IPS DF 4.7 (cell line): ENCODE measurements around the gene TMEM191C.
"Not testable (repeated sequence)": the region's sequence is repeated elsewhere in the genome, so short reads cannot be mapped to it uniquely, and the experiment has no call there.

Experiments used
- DNase-seq: peaks from one replicate; pipeline ENCODE4 v3.0.0-alpha.2; 2013; ENCODE audit warnings: low spot score; ENCODE audit errors: extremely low read depth

Gene TMEM191C

DNA sequence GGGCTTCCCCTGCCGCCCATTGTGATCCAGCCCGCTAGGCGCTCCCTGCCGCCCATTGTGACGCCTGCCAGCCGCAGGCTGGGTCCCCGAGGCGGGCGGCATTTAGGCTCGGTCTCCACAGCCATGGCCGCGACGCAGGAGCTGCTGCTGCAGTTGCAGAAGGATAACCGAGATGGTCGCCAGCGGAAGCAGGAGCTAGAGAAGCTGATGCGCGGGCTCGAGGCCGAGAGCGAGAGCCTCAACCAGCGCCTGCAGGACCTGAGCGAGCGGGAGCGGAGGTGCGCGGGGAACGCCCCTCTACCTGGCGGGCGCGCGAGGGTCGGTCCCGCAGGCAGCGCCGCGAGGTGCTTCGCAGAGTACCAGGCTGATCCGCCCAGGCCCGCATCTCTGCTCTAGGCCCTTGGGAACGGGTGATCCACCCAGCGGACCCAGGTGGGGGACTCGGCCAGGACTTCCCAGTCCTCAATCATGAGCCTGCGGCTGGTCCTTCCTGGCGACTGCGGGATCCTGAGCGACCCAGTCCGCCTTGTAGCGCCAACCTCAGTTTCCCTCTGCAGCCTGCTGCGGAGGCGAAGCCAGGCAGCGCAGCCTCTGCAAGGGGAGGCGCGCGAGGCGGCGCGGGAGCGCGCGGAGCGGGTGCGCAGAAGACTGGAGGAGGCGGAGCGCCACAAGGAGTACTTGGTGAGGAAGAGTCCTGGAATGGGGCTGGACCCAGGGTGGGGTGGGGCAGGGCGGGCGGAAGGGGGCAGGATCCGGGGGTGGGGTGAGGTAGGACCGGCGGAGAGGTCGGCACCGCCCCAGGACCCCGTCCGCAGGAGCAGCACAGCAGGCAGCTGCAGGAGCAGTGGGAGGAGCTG, at the start of gene TMEM191C:
TSS of gene TMEM191C (plus strand) at position 51 of the 857 bp plus-strand sequence. CDS start at position 124, 73 bp downstream.
- not testable (repeated sequence) for DNase-seq

DNA sequence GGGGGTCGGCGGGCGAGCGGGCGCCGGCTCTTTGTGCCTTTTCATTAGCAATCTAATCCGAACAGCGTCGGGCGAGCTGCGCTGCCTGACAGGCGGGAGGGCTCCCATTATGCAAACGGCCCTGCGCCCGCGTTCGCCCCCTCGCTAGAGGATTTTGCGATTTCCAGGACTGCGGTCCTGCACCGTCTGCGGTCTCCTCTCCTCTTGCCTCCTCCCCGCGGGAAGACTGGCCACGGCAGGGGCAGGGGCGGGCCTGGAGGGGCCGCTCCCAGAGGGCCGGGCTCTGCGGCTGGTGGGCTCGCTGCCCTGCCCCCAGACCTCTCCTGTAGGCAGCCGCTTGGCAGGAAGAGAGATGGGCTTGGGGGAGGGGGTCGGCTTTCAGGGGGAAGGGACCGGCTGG, 49.3 kb upstream of the TMEM191C start:
- not testable (repeated sequence) for DNase-seq

DNA sequence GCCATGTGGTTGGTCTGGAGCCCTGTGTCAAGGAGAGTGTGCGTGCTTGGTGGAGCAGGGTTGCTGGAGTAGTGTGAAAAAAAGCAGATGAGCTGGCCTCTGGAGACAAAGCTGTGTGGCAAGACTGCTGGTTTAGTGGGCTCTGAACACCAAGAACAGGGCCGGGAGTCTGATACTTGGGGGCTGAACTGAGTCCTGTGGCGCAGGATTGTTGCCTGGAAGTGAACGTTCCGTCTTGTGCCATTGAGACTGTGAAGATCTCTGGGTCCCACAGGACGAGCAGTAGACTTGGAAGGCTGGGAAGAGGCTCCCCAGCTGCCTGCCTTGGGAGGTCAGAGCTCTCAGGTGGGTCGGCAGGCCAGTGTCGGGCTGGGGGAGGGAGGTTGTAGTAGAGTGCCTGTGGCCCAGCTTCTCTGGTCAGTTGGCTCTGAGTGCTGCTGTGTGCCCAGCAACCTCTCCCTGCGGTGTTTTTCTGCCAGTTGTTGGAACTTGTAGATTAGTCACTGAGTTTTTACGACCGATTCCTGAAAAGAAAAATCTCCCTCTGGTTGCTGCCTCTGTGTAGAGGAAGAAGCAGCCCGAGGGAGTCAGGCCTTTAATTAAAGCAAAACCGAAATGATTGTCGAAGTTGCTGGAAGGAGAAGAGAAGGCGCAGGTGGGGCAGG, 48.1 kb upstream of the TMEM191C start:
- DNase-seq = not testable (repeated sequence)

DNA sequence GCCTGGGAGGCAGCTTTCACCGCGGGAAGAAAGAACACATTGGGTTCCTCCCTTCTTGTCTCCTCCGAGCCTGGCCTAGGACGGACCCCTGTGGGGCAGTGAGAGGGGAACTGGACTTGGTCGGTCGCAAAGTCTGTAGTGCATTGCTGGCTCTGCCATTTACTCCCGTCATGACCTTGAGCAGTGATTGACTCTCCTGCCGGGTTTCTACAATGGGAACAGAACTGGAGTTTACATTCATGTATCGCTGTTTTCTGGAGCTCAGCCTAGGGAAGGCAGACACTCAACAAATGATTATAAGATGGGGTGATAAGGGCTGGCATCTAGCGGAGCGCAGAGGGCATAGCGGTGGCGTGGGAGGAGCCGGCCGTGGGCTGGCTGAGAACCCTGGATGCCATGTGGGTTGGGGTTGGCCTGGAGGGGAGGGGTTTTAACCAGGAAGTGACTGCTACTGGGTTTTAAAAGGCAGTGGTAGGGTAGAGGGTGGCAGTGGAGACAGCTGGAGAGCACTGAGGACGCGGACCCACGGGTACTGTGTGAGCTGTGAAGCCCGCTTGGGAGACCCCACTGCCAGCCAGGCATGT, 46.9 kb upstream of the TMEM191C start:
- DNase-seq = not testable (repeated sequence)

DNA sequence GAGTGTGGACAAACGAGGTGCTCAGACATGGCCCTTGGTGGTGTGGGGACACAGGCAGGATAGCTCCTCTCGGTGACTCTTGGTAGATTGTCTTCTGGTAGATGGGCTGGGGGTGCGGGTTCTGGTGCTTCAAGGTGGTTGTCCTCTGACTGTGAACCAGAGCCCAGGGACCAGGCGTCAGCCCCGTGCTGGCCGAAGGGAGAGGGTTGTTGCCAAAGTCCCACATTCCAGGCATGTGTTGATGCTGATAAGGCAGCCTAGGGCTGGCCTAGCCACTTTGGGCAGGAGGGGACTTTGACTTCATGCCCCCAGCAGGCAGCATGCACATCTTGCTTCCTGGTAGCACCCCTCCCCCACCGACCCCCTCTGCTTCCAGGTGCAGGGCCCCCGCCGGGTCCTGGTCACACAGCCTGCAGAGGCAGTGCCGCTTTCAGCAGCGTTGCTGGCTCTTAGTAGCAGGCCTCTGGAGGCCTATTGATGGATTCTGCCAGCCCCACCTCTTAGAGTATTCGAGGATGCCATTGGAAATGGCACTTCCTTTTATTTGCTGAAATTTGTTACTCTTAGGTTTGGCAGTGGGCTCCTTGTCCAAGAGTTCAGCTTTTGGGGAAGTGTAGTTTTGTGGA, 43.0 kb upstream of the TMEM191C start:
- not testable (repeated sequence) for DNase-seq

DNA sequence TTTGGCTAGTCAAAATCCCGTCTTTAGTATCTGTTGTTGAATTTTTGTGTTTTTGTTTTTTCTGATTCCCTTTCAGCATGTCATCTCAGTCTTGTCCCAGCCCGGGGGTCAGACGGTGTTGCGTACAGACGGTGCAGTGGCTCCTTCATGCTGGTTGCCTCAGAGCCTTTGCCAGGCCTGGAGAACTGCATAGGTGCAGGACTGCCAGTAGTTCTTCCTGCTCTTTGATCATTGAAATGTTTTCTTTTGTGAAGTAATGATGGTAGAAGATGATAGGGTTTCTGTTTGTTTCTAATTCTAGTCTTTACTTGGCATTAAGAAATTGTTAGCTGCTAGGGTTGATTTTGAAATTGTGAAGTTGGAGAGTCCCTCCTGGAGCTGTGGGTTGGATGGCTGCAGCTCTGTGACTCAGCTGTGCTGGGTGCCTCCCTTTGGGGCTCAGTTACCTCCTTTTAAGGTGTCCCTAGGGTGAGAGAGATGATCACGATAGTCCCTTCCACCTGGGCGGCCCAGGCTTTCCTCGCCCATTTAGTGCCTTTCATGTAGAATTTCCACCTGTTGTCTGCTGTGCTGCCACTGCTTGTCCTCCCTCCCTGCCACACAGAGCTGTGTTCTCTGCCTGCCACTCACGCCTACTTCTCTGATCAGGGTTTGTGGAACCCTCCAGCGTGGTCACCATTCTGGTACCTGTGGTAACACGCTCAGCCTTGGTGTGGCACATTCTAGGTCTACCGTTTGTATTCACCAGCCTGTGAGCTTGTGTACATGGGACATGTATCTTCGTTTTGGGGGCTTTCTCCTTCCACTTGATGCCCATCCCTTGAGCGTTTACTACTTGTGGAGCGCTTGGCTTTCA, 32.6 kb upstream of the TMEM191C start:
- DNase-seq = not testable (repeated sequence)

DNA sequence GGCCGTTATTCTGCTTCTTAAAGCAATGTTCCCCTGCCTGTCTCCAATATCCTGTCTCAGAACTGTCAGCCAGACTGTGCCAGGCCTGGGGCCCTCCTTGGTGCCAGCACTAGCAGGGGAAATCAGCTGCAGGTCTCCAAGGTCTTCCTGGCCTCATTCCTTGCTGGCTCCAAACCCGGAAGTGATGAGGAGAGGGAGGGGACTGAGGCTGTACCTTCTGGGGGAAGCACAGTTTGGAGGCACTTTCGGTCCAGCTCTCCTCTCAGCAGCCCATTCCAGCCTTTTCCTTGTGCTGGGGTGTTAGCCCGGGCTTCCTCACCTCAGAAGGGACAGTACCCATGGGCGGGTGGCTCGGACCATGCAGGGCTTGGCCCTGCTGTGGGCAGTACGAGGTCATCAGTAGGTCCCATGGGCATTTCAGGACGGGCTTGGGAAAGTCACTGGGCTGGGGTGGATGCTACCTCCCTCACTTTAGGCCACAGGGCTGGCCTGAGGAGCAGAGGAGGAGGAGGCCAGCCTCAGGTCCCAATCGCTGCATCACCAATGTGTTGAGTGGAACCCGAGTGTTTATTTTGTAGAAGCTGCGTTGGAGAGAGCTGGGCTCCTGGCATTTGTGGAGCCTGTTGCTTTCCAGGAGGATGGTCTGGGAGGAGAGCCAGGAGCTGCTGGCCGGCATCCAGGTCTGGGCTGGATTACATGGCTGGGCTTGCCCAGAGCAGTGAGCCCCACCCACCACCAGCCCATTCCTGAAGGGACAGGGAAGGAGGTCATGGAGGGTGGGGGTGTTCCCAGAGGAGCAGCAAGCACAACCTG, 31.0 kb upstream of the TMEM191C start:
- not testable (repeated sequence) for DNase-seq

DNA sequence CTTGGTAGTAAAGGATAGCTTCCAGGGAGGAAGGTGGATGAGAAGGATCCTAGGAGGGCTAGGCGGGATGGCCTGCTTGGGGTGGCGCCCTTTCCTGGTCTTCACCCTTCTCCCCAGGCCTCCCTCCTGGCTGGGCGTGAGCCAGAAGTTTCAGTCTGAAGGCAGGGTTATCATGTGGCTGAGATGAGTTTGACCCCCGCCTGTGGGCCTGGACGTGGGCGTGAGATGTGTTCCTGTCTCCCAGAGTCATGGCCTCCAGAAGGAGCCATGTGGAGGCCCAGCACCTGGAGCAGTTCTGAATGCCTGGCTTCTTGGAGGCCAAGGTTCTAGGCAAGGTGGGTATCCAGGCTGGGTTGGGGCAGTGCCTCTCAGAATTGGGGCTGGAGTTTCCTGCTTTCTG, 29.2 kb upstream of the TMEM191C start:
- DNase-seq = not testable (repeated sequence)

DNA sequence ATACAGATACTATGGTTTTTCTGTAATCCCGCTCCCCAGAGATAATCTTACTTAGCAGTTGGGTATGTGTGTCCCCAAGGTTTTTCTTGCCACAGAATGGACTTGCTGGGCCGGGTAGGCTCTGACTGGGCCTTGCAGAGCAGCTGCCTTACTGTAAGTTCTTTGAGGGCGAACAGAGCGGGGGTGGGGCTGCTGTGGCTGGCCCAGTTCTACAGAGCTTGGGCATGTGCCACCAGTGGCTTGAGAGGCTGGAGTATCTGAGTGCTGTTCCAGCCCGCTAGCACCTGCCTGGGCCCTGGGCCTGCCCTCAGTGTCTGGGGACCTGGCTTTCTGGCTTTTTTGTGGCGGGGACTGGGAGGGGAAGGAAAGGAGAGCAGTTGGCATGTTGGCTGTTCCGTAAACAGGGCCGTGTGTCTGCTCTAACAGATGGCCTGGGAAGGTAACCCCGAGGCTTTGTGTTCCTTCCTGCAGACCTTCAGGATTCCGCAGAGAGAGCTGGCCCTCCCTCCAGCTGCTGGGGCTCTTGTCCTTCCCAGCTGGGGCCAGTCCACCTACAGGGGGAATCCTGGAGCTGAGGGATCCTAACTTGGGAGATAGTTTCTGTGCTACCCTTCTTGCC, 27.1 kb upstream of the TMEM191C start:
- not testable (repeated sequence) for DNase-seq

DNA sequence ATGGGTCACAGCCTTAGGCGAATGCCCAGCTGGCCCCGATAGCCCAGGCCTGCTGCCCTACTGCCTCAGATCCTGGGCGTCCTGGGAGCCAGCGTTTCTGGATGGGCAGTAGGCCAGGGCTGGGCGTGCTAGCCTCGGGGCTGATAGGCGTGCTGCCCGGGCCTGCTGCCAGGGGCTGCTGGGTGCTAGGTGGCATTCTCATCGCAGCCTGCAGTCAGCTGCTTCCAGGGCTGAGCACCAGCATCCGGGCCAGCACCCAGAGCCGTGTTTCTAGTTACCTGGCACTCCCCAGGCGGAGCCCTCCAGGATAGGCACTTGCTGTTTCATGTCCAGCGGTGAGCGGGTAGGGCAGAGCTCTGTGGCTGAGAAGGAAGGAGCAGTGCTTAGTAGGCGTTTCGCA, 26.5 kb upstream of the TMEM191C start:
- DNase-seq = not testable (repeated sequence)

DNA sequence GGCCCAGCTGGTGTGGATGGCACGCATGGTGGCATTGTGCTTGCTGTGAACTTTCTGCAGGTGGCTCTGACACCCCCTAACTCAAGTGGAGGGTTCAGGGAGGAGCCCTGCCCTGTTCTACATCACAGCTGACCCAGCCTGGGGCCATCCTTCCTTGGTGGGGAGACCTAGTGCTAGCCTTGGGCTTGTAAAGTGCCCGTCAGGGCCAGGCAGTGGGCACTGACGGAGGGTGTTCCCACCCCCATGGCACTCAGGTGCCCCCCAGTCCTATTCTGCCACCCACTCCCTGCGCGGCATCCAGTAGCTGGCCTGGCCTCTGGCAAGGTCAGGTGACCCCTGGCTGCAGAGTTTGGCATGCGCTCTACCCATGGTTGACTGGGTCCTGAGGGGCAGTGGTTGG, 26.0 kb upstream of the TMEM191C start:
- DNase-seq = not testable (repeated sequence)

DNA sequence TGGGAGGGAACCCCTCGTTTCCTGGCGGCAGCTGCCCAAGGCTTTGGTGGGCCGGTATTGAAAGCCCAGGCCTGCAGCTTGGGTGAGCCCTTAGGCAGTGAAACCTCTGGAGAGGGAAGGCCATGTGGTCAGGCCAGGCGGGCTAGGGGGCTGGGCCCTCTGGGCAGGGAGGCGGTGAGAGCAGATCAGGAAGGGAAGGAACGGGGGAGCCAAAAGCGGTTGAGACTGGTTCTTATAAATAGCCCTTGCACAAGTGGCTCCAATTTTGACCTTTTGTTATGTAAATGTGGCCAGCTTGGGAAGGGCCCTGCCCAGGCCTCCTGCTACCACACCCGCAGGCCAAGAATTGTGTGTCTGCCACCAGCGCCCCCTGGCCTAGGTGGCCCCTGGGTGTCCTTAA, 25.1 kb upstream of the TMEM191C start:
- not testable (repeated sequence) for DNase-seq

DNA sequence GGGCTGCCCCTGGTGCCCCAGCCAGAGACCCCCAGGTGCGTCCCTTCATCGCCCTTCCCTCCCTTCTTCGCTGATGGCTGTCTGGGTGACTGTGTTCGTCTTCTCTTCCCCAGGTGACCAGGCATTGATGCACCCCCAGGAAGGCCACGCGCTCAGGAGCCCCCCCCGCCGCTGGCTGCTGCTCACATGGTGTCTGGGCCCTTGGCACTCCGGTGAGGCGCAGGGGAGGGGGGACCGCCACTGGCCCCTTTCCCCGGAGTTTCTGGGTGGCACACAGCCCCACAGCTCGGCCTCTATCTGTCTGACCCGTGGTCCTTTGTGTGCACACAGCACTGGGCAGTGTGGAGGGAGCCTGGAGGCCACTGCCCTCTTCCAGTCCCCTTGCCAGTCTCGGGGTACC, 24.5 kb upstream of the TMEM191C start:
- DNase-seq = not testable (repeated sequence)

DNA sequence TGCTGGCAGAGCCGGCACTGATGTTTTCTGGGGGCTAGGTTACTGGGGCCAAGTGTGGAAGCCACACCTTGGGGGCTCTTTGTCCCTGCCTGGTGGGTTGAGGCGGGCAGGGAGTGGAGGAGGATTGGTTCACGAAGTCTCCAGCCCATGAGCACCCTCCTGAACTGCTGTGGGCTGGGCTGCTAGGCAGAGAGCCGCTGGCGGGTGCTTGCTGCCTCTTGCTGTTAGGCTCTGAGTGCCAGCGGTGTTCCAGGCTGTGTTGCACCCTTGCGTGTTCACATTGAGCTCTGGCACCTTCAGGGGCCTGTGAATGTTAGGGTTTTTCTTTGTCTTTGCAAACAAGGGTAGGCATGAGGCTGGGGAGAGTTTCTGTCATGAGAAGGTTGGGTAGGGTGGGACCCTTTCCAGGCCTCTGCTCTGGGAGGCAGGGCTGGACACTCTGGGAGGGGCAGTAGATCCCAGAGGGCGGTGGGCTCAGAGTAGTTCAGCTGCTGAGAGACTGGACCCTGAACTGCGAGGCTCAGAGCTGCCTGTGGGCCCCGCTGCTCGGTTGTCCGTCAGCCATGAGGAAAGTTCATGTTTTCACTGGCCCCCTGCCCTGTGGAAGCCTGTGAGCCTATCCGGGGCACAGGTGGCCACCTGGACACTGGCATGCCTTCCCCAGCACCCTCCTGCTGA, 24.0 kb upstream of the TMEM191C start:
- no peak for DNase-seq

DNA sequence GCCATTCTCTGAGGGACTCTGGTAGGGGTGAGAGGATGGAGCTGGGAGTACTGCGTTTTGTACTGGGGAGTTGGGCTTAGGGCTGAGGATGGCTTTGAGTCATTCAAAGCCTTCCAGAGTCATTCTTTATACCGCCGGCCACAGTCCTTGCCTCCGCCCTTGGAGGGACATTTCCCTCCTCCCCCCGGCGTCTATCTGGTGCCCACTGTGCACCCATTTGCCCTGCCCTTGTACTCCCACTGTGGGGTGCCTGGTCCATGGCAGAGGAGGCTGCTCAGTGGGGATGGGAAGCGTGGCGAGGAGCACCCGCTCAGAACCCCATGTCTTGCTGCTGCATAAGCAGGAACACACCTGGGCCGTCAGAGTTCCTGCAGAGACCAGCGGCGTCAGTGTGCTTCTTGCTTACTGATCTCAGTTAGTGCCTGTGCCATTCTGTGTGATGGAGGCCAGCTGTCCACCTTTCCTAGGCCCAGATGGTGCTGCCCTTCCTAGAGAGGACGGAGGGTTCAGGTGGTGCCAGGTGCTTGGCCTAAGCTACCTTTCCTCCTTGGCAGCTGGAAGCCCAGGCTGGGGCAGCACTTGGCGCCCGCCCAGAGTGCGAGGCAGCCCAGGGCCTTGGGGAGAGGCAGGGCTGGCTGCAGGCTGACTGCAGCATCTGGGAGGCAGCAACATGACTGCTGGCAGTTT, 23.3 kb upstream of the TMEM191C start:
- DNase-seq = no peak

DNA sequence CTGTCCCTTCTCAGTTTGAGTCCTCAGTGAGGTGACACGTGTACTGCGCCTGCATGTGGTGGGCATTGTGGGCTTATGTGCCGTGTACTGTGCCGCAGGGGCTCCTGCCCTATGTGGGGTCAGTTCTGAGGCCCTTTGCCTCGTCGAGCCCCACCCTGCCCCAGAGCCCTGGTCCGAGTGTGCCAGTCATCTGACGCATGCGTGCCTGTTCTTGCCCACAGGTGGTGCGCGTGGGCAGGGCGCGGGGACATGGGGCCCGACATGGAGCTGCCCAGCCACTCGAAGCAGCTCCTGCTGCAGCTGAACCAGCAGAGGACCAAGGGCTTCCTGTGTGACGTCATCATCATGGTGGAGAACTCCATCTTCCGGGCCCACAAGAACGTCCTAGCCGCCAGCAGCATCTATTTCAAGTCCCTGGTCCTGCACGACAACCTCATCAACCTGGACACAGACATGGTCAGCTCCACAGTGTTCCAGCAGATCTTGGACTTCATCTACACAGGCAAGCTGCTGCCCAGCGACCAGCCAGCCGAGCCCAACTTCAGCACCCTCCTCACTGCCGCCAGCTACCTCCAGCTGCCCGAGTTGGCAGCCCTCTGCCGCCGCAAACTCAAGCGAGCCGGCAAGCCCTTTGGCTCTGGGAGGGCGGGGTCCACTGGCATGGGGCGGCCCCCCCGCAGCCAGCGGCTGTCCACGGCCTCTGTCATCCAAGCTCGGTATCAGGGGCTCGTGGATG, 22.3 kb upstream of the TMEM191C start:
- no peak for DNase-seq

DNA sequence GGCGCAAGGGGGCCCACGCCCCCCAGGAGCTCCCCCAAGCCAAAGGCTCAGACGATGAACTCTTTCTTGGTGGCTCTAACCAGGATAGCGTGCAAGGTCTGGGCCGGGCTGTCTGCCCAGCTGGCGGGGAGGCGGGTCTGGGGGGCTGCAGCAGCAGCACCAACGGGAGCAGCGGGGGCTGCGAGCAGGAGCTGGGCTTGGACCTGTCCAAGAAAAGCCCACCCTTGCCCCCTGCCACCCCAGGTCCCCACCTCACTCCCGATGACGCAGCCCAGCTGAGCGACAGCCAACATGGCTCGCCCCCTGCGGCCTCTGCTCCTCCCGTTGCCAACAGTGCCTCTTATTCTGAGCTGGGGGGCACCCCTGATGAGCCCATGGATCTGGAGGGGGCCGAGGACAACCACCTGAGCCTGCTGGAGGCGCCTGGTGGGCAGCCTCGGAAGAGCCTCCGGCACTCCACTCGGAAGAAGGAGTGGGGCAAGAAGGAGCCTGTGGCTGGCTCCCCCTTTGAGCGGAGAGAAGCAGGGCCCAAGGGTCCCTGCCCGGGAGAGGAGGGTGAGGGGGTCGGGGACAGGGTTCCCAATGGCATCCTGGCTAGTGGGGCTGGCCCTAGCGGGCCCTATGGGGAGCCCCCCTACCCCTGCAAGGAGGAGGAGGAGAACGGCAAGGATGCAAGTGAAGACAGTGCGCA, 21.6 kb upstream of the TMEM191C start:
- no peak for DNase-seq
